ENCODE data around the gene HAAO. TPM values are rescaled to one million over a fixed set of nuclear protein-coding genes. Genes with fewer than 3 reads are reported as not detected.

The HAAO gene
- polyA plus RNA-seq, 1 experiment = 3.1 TPM

DNA sequence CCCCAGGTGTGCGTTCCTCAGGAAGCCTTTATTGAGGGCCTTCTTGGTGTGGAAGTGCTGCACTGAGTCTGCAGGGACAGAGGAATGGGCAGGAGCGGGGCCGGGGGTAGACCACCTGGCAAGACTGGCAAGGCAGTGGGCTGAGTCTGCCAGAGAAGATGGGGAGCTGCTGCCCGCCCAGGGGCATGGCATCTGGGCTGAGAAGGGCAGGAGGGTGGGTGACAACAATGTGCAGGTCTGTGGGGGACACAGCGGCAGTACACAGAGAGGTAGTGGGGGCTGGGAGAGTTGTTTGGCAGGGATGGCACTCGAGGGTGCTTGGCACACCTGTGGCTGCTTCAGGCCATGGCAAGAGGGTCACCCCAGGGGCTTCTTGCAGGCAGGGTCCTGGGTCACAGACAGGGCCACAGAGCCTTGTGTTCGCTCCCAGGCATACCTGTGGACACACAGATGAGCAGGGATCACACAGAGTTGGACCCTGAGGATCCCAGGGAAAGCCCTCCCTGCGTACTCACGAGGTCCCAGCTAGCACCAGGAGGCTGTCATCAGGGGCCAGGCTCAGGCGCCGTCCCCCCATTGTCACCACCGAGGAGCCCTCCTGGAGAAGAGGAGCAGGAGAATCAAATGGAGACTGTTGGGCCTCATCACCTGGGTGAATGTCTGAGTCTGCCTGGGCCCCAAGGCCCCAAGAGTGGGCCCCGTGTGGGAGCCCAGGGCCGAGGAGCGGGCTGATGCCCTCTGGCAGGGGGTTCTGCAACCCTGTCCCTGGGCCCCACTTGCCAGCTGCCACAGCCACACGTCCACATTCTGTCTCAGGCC lies 25.1 kb downstream of the HAAO start:
- no peak for TF ChIP-seq CTCF (IDR thresholded peaks at IDR 0.05; ENCODE audit: low read depth, low read length)
- CTCF ChIA-PET = no interaction called here
- no peak for DNase-seq (ENCODE audit: low read depth, low spot score)

DNA sequence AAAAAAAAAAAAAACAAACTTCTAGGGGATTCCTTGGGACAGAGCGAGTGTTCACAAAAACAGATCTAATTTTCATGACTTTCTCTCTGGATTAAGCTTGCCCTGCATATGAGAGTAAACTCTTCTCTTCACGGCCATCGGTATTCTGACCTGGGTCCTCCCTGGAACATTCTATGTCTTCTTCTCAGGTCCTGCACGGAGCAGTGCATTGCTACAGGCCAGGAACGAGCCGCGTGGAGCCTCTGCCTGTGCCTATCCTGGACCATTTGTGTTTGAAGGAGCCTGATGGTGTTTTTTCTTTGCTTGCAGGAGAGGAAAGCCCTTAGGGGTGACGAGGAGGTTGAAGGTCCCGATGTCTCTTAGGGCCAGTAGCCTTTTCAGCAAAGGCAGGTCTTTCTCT lies 26.7 kb downstream of the HAAO start:
- DNase-seq (ENCODE audit: low read depth, low spot score) = no peak
- Histone ChIP-seq H3K4me3 (ENCODE audit: low read depth, low read length) (no peak overlapping the region), H3K27ac (ENCODE audit: low read depth, low read length) (no peak overlapping the region), H3K27me3 (ENCODE audit: control insufficient read depth, insufficient read depth, low read length) (no peaks in the 10 kb centered on the region), H3K9me3 (ENCODE audit: control insufficient read depth, insufficient read depth, low read length) (no peaks in the 10 kb centered on the region; the same call in 1 of the 2 replicates)
- ChIA-PET POLR2A (no interaction called here), CTCF (no interaction called here)
- TF ChIP-seq CTCF (IDR thresholded peaks at IDR 0.05; ENCODE audit: low read depth, low read length) = no peak

More for the DNA sequence above, 25.1 kb downstream of the HAAO start:
- Histone ChIP-seq H3K27me3 (ENCODE audit: control insufficient read depth, insufficient read depth, low read length) (no peaks in the 10 kb centered on the region), H3K4me3 (ENCODE audit: low read depth, low read length) (no peak overlapping the region), H3K27ac (ENCODE audit: low read depth, low read length) (no peak overlapping the region), H3K9me3 (ENCODE audit: control insufficient read depth, insufficient read depth, low read length) (no peaks in the 10 kb centered on the region; the same call in 1 of the 2 replicates)
- POLR2A ChIA-PET = no interaction called here

- POLR2A ChIA-PET = no interaction called here
- DNase-seq (ENCODE audit: low read depth, low spot score) = no peak
- no peak overlapping the region for H3K4me3 ChIP-seq (ENCODE audit: low read depth, low read length)
- TF ChIP-seq CTCF (IDR thresholded peaks at IDR 0.05; ENCODE audit: low read depth, low read length) = no peak
- H3K9me3 ChIP-seq (ENCODE audit: control insufficient read depth, insufficient read depth, low read length) = no peaks in the 10 kb centered on the region; the same call in 1 of the 2 replicates
- H3K27me3 ChIP-seq (ENCODE audit: control insufficient read depth, insufficient read depth, low read length) = no peaks in the 10 kb centered on the region
- no peak overlapping the region for H3K27ac ChIP-seq (ENCODE audit: low read depth, low read length)
- CTCF ChIA-PET = no interaction called here
These were observed 27.5 kb downstream of the HAAO start for GRCh38 chr2:42764901-42765300.

DNA sequence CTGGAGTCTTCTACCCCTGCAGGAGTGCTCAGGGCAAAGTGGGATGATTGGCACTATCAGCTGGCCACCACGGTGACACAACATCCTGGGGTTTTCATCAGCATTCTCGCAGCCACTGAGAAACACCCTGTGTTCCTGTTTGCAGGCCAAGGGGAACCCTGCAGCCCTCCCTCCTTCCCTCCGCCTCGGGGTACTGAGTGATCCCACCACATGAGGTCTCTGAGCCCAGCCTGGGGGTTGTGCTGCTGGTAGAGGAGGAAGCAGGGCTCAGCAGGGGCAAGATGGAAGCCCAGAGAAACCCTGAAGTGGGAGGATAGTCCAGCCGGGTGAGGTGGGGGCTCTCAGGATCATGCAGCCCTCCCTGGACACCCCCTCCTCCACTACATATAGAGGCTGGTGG lies 28.3 kb downstream of the HAAO start, which contains the start of gene OXER1:
Gene OXER1, minus strand, starts transcription at position 40 of the 400 bp plus-strand sequence. CDS start 73 bp downstream, outside the sequence.
- TF ChIP-seq CTCF (IDR thresholded peaks at IDR 0.05; ENCODE audit: low read depth, low read length) = no peak
- CTCF ChIA-PET = no interaction called here

More for the DNA sequence above, 28.3 kb downstream of the HAAO start, which contains the start of gene OXER1:
- POLR2A ChIA-PET = no interaction called here
- Histone ChIP-seq H3K27me3 (ENCODE audit: control insufficient read depth, insufficient read depth, low read length) (no peaks in the 10 kb centered on the region), H3K9me3 (ENCODE audit: control insufficient read depth, insufficient read depth, low read length) (no peaks in the 10 kb centered on the region; the same call in 1 of the 2 replicates), H3K4me3 (ENCODE audit: low read depth, low read length) (no peak within 1 kb of the TSS), H3K27ac (ENCODE audit: low read depth, low read length) (no peak within 1 kb of the TSS)
- DNase-seq (ENCODE audit: low read depth, low spot score) = no peak

Measured in AG04450 (cell line).